Measurements from ENCODE around the gene STK17B. TPM values are rescaled to one million over a fixed set of nuclear protein-coding genes. Genes with fewer than 3 reads are reported as not detected.

Gene STK17B
- total and polyA plus RNA-seq, 2 of the 13 experiments (the other 11 are each of a cell fraction or from before 2014, with no cell fraction given), result 1.6 to 4.5 TPM

DNA sequence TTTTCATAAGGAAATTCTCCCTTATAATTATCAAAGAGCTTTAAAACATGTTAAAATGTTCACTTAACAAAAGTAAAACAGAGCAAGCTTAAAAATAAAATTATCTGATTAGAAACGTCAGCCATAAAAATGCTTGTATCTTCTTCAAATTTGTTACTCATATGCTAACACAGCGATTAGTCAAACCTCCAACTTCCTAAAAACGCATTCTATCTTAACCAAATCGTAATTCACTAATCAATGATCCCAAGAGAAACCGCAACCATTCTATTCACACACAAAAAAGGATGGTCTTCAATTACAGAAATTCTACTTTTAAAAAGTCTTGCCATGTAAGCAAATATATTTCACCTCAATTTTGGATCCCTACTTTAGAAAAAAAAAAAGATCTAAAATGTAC, 1.9 kb downstream of the STK17B start (continued):
- no peak for TF ChIP-seq SNAI1 (CRISPR knock-in tag; IDR thresholded peaks at IDR 0.05; ENCODE audit: borderline replicate concordance)
- TF ChIP-seq DNMT3B (CRISPR knock-in tag; conservative IDR thresholded peaks at IDR 0.05), result no peak
- no peak for TF ChIP-seq POGZ (CRISPR knock-in tag; IDR thresholded peaks at IDR 0.05)
- no peak for TF ChIP-seq MIER3 (CRISPR knock-in tag; IDR thresholded peaks at IDR 0.05; ENCODE audit: borderline replicate concordance)

DNA sequence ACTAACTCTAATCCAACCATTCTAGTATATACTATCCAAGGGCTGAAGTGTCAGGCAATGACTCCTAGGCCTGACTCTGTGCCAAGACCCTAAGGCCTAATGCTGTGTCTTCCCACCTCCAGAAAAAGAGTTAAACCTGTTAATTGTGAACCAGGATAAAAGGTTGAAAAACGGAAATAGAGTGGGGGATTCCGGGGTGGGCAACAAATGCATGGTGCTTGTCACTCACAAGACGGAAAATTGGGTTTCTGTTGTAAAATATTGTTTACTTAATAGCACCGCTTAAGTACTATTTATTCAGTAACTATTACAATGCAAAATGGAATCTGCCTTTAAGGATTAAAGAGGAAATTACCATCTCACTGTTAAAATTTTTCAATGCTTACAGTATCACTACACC, 3.2 kb downstream of the STK17B start:
- ChIA-PET POLR2A (no interaction called here), CTCF (ENCODE audit: low intra/inter-chr PET ratio, low total read pairs) (no interaction called here)
- Histone ChIP-seq H3K4me2 (ENCODE audit: low read depth, low read length) (no peak overlapping the region), H3K27ac (ENCODE audit: extremely low read length, insufficient read depth, low read length) (no peak overlapping the region), H3K9me3 (ENCODE audit: low read length) (no peaks in the 10 kb centered on the region), H3K4me1 (ENCODE audit: insufficient read depth, low read length) (peaks cover 16% of the 10 kb centered on the region), H3K4me3 (replicated peaks in 1 of 3; ENCODE audit: insufficient read depth in 1 of 3, low read depth in 2 of 3, low read length in 3 of 3) (no peak overlapping the region), H3K36me3 (replicated peaks in 1 of 2; ENCODE audit: control insufficient read depth in 1 of 2, insufficient read depth in 2 of 2, low read length in 2 of 2) (no peaks in the 10 kb centered on the region), H3K27me3 (ENCODE audit: control insufficient read depth in 1 of 2, insufficient read depth in 2 of 2, low read length in 2 of 2) (peaks cover 3 to 15% of the 10 kb centered on the region in 2 experiments; a peak in 4 of 5 replicates), H4K20me1 (ENCODE audit: insufficient read depth, low read length) (no peaks in the 10 kb centered on the region), H2AFZ (ENCODE audit: low read length) (no peak overlapping the region), H3K79me2 (ENCODE audit: insufficient read depth, low read length) (no peaks in the 10 kb centered on the region), H3K9ac (ENCODE audit: insufficient read depth, low read depth, low read length) (no peak overlapping the region)
- intact Hi-C loops (cut with micrococcal nuclease; ENCODE audit: unreplicated experiment), result no loop called here
- FAIRE-seq, result no peak
- DNase-seq (ENCODE audit: low spot score), result no peak
- no peak for ATAC-seq
- in situ Hi-C loops (cut with HindIII; ENCODE audit: extremely low pct_ligation_motif_present, low pct_unique_long_range_greater_than_20kb), result no loop called here
- no TSS peak for BruUV-seq (replicated peaks)
- WGBS (ENCODE audit: low lambda C conversion rate), result 87% methylated on average over 4 of the region's 4 CpGs
- no peak for TF ChIP-seq HDAC1 (CRISPR knock-in tag; IDR thresholded peaks at IDR 0.05)
- TF ChIP-seq ZFP62 (CRISPR knock-in tag; IDR thresholded peaks at IDR 0.05), result no peak
- TF ChIP-seq, protein P1, sequence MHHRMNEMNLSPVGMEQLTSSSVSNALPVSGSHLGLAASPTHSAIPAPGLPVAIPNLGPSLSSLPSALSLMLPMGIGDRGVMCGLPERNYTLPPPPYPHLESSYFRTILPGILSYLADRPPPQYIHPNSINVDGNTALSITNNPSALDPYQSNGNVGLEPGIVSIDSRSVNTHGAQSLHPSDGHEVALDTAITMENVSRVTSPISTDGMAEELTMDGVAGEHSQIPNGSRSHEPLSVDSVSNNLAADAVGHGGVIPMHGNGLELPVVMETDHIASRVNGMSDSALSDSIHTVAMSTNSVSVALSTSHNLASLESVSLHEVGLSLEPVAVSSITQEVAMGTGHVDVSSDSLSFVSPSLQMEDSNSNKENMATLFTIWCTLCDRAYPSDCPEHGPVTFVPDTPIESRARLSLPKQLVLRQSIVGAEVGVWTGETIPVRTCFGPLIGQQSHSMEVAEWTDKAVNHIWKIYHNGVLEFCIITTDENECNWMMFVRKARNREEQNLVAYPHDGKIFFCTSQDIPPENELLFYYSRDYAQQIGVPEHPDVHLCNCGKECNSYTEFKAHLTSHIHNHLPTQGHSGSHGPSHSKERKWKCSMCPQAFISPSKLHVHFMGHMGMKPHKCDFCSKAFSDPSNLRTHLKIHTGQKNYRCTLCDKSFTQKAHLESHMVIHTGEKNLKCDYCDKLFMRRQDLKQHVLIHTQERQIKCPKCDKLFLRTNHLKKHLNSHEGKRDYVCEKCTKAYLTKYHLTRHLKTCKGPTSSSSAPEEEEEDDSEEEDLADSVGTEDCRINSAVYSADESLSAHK (CRISPR knock-in tag; IDR thresholded peaks at IDR 0.05; ENCODE audit: borderline replicate concordance), result no peak
- no peak for TF ChIP-seq ZNF232 (CRISPR knock-in tag; IDR thresholded peaks at IDR 0.05; ENCODE audit: borderline replicate concordance)
- no peak for TF ChIP-seq THAP11 (CRISPR knock-in tag; IDR thresholded peaks at IDR 0.05)
- no peak for TF ChIP-seq RBFOX2 (IDR thresholded peaks at IDR 0.05; ENCODE audit: low read depth, low read length)
- TF ChIP-seq, protein P2, sequence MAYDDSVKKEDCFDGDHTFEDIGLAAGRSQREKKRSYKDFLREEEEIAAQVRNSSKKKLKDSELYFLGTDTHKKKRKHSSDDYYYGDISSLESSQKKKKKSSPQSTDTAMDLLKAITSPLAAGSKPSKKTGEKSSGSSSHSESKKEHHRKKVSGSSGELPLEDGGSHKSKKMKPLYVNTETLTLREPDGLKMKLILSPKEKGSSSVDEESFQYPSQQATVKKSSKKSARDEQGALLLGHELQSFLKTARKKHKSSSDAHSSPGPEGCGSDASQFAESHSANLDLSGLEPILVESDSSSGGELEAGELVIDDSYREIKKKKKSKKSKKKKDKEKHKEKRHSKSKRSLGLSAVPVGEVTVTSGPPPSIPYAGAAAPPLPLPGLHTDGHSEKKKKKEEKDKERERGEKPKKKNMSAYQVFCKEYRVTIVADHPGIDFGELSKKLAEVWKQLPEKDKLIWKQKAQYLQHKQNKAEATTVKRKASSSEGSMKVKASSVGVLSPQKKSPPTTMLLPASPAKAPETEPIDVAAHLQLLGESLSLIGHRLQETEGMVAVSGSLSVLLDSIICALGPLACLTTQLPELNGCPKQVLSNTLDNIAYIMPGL (CRISPR knock-in tag; IDR thresholded peaks at IDR 0.05; ENCODE audit: borderline replicate concordance in 1 of 2, low read depth in 1 of 2), result no peak
- TF ChIP-seq MIER3 (CRISPR knock-in tag; IDR thresholded peaks at IDR 0.05; ENCODE audit: borderline replicate concordance), result no peak
- TF ChIP-seq GTF2F1 (IDR thresholded peaks at IDR 0.05; ENCODE audit: low read length), result no peak
- TF ChIP-seq, protein P3, sequence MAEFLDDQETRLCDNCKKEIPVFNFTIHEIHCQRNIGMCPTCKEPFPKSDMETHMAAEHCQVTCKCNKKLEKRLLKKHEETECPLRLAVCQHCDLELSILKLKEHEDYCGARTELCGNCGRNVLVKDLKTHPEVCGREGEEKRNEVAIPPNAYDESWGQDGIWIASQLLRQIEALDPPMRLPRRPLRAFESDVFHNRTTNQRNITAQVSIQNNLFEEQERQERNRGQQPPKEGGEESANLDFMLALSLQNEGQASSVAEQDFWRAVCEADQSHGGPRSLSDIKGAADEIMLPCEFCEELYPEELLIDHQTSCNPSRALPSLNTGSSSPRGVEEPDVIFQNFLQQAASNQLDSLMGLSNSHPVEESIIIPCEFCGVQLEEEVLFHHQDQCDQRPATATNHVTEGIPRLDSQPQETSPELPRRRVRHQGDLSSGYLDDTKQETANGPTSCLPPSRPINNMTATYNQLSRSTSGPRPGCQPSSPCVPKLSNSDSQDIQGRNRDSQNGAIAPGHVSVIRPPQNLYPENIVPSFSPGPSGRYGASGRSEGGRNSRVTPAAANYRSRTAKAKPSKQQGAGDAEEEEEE (CRISPR knock-in tag; IDR thresholded peaks at IDR 0.05; ENCODE audit: borderline replicate concordance), result no peak
- no peak for TF ChIP-seq FOXM1 (CRISPR knock-in tag; IDR thresholded peaks at IDR 0.05)
- TF ChIP-seq ZNF7 (CRISPR knock-in tag; IDR thresholded peaks at IDR 0.05), result no peak
- TF ChIP-seq, protein P4, sequence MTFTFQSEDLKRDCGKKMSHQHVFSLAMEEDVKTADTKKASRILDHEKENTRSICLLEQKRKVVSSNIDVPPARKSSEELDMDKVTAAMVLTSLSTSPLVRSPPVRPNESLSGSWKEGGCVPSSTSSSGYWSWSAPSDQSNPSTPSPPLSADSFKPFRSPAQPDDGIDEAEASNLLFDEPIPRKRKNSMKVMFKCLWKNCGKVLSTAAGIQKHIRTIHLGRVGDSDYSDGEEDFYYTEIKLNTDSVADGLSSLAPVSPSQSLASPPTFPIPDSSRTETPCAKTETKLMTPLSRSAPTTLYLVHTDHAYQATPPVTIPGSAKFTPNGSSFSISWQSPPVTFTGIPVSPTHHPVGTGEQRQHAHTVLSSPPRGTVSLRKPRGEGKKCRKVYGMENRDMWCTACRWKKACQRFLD (CRISPR knock-in tag; IDR thresholded peaks at IDR 0.05; ENCODE audit: borderline replicate concordance), result no peak
- TF ChIP-seq ZNF468 (CRISPR knock-in tag; IDR thresholded peaks at IDR 0.05), result no peak

All from HepG2 (cell line).